ENCODE results near the gene FAM13C.
"Not testable (repeated sequence)": the region's sequence is repeated elsewhere in the genome, so short reads cannot be mapped to it uniquely, and the experiment has no call there.

Gene FAM13C

DNA sequence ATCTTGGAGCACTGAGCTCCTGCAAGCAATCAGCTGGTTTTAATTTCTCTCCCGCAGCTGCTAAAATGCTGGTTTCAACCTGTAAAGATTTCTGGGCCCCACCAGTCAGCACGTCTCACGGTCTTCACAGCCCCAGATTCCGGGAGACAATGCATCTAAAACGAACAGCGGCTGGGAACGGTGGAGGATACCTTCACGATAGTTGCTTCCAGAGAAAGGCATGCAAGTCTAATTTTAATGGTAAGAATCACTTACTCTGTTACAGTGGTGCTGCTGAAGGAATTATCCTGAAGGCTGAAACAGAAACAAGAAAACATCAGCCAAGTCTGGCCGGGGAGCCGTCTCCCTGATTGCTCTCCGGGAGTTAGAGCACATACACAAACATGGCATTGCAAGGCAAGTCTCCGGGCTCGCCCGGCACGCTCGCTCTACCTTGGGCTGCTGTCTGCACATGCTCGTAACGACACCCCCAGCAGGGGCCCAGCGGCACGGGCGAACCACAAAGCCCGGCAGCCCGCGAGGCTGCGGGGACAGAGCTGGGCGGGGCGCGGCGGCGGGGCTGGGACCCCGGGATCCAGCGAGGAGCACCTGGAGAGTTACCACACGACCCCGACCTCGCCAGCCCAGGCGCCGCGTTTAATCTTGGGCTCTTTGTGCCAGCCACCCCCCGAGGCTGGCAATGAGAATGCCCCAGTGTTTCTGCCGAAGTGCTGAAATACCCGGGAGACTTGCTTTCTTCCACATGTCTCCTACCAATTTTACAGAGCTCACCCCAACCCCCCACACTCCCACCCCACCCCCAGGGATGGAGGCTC, at the start of gene FAM13C:
FAM13C (minus strand) TSS at position 406 of the 815 bp plus-strand sequence; CDS start at position 317, 89 bp downstream.
- peak; percentile 81 for DNase-seq

DNA sequence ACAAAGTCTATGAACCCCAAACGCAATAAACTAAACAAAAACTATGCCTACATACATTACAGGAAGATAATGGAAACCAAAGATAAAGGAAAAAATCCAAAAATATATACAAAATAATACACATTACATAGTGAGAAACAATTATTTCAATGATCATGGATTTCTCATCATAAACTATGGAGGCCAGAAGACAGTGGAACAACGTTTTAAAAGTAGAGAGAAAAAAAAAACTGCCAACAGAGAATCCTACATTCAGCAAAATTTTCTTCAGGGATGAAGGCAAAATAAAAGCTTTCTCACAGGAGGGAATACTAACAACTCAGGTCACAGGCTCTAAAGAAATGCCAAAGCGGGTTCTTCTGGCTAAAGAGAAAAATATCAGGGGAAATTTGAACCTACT, 42.9 kb upstream of the FAM13C start:
- no peak for DNase-seq

GRCh38 chr10:59400214-59400613, 37.9 kb upstream of the FAM13C start:
- no peak for DNase-seq

- not testable (repeated sequence) for DNase-seq
Measured at GRCh38 chr10:59399329-59399728, 37.0 kb upstream of the FAM13C start.

DNA sequence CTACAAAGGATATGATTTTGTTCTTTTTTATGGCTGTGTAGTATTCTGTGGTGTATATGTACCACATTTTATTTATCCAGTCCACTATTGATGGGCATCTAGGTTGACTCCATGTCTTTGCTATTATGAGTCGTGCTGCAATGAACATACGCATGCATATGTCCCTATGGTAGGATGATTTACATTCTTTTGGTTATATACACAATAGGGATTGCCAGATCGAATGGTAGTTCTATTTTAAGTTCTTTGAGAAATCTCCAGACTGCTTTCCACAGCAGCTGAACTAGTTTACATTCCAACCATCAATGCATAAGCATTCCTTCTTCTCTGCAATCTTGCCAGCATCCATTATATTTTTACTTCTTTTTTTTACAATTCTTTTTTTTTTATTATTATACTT, 35.6 kb upstream of the FAM13C start:
- DNase-seq, result no peak

GRCh38 chr10:59395984-59396383, 33.6 kb upstream of the FAM13C start:
- no peak for DNase-seq

- no peak for DNase-seq
Measured at GRCh38 chr10:59393349-59393748, 31.0 kb upstream of the FAM13C start.

DNA sequence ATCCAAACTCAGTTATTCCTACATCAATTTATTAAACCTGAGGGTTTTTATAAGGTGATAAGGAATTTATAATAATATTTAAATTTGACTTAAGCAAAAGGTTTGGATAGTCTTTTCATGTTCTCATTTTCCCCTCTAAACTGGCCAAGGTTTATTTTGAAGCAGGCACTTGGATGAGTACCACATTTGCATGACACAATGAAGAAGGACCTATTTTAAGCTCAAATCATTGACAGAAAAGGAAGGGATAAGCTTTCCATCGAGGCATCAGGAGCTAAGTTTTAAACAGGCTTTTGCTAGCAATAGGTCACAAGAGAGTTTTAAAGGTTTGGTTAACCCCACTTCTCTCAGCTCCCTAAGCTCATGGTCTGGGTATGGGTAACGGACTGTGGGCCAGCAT, 28.7 kb upstream of the FAM13C start:
- no peak for DNase-seq

DNA sequence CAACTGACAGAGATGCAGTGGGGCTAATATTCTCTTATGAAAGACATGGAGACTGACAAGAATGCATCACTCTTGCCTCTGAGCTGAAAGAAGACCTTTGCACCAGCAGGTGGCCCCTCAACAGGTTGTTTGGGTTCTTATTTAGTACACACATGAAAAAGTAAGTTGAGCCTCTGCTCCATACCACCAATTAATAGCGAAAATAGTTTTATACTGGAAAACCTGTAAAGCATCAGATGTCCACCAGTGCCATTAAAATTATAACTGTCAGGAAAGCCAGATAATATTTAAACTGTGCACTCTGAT, 26.3 kb upstream of the FAM13C start:
- no peak for DNase-seq

DNA sequence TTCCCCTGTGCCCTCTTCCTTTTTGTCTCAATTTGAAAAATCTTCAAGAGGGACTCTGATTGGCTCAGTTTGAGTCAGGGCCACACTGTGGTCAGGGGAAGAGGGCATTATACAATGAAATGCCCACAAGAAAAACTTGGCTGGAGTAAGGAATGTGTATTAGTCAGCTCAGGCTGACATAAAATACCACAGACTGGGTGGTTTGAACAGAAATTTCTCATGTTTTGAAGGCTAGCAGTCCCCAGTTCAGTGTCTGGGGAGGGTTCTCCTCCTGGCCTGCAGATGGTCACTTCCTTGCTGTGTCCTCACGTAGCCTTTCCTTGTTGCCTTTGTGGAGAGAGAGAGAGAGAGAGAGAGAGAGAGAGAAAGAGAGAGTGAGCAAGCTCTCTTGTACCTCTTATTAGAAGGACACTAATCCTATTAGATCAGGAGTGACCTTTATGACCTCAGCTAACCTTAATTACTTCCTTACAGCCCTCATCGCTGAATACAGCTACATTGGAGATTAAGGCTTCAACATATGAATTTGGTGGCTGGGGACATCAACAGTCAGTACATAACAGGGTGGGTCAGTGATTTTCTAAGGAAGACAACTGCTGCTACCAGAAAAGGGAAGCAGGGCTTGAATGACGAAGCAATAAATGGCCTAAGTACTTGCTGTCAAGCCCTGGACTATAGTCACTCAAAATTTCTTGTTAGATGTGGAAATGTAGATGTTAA, 25.8 kb upstream of the FAM13C start:
- no peak for DNase-seq

DNA sequence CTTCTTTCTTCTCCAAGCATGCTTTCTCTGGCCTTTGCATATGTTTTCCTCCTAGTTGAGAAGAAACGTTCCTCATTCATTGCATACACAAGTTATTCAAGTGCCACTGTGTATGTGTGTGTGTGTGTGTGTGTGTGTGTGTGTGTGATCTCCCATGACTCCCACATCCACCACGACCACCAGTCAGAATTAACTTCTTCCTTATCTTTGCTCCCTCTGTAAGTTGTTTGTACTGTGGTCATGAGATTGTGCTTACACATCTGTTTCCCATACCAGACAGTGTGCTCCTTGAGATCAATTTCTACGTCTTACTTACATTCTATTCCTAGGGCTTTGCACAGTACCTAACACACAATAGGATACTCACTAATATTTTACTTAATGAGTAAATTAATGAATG, 22.4 kb upstream of the FAM13C start:
- no peak for DNase-seq

- DNase-seq, result no peak
Measured at GRCh38 chr10:59383908-59384307, 21.6 kb upstream of the FAM13C start.

DNA sequence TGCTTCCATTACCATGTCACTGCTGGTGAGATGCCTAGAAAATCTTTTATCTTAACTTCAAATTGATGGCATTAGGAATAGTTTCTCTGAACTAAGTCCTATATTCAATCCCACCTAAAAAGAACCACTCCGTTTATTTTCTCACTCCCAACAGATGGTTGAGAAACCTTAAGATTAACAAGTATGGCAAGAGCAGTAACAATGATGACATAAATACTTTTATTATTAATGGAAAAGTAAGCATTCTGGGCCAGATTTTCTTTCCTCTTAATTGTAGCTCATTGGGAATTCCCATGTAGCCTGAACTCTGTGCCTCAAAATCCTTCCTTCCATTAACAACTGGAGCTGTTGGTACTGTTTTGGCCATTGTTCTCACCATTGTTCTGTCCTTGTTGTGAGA, 21.1 kb upstream of the FAM13C start:
- no peak for DNase-seq

- no peak for DNase-seq
Measured at GRCh38 chr10:59382831-59383295, 20.5 kb upstream of the FAM13C start.

DNA sequence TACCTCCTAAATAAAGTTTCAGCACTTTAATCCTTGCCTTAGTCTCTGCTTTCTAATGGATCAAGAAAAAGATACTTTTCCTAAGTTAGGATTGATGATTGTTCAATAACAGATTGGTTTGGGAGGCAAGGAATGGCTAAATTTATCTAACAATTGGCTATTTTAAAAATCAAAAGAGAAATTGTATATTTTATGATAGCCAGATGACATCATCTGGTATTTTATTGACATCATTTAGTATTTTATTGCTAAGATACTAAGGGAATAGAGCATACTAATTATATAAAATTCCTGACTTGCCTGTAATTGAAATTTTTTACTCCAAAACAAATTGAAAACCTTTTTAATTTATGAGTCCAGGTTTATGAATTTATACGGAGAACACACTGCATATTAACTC, 19.3 kb upstream of the FAM13C start:
- DNase-seq, result no peak

DNA sequence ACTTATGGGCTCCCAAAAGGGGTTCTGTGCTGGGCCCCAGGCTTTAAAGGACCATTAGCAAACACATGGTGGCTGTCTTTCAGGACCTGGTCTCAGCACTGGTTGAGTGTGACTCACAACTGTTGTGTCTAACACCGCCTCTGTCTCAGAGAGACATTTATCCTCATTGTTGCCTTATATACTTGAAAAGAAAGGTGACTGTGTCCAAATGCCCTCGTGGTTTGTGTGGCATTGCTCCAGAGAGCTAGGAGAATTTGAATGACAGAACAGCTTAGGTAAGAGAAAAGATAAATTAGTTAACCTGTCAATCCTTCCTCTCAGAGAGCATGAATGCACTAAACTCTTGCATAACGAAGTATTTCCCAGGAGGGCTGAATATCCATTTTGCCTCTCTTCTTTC, 14.5 kb upstream of the FAM13C start:
- DNase-seq, result no peak

DNA sequence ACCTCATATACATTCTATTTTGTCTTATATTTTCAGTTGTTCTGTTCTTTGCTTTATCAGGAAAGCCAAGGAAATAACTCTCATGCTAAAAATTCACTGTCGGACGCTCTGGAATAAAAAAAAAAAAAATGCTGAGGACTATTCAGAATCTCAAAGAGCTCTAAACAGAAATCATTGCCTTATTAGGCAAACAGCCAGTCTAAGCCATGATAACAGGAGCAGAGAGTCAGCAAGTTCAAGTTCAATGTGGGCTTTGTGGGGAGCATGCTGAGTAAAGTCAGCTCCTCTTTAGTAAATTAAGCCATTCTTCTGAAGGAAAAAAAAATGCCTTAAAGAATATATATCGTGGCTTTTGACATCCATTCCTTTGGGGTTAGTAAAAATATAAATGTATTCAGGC, 13.6 kb upstream of the FAM13C start:
- no peak for DNase-seq

DNA sequence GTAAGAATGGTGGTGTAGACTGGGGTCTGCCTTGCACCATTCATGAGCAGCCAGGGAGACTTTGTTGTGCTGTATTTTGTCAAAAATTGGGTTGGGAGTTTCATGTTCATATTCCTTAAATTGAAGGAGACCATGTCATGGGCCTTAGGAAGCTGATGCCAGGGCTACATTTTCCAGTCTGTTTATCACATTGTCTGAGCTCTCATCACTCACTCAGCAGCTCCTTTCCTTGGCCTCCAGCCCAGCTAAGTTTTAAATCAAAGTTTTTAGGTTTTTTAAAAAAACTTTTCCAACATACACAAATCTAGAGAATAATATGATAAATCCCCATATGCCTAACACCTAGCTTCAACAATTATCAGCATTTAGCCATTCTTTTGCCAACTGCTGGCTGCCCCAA, 12.6 kb upstream of the FAM13C start:
- no peak for DNase-seq

DNA sequence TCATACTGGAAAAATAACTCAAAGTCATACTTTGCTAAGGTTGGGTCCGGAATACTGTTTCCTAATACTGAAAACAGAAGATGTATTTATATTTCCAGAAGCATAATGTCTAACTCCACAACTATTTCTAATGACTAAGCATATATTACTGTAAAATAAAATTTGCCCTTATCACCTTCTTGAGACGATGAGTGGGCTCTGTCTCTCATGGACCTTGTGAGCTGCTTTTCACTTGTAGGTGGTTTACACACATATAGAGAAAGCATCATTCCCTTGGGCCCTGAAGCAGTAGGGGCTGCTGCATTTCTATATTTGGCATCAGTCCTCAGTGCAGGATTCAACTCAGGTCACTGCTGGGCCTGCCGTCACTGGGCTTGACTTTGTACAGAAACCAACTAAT, 10.7 kb upstream of the FAM13C start:
- DNase-seq, result no peak

GRCh38 chr10:59372543-59372942, 10.2 kb upstream of the FAM13C start:
- no peak for DNase-seq

- DNase-seq, result no peak
Measured at GRCh38 chr10:59366290-59366689, 3.9 kb upstream of the FAM13C start.

GRCh38 chr10:59363446-59363958, 1.2 kb upstream of the FAM13C start:
- DNase-seq, result no peak

DNA sequence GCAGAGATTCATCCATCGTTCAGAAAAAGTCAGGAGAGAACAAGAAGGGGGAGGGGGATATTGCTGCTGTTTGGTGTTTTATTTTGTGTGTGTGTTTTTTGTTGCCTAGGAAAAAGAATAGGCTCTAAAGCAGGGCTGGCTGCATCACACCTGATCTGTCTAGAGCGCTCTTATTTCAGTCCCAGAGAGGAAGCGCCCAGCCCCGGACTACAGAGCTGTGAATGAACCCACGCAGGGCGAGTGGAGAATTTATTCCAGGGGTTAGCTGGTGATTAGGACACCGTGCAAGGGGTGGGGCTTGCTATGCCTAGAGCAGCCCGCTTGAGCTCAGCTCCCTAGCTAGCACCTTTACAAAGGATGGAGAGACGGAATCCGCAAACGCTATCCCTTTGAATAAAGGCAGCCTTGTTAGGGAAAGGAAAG, 621 bp upstream of the FAM13C start:
- DNase-seq, result peak; percentile 66

- DNase-seq, result no peak
Measured at GRCh38 chr10:59361663-59362143, 646 bp downstream of the FAM13C start.
